Activated T-cell treated with anti-CD3 and anti-CD28 coated beads, Interleukin-2, amount 50 U/mL, for 1 hour (primary cell): ENCODE measurements around the gene RAP2A.
A peak's percentile ranks its signal among the peaks of the same experiment; 100 is the strongest.

Source experiments
- DNase-seq: peaks from one replicate; pipeline ENCODE4 v3.0.0-alpha.2; 2020

RAP2A gene

DNA sequence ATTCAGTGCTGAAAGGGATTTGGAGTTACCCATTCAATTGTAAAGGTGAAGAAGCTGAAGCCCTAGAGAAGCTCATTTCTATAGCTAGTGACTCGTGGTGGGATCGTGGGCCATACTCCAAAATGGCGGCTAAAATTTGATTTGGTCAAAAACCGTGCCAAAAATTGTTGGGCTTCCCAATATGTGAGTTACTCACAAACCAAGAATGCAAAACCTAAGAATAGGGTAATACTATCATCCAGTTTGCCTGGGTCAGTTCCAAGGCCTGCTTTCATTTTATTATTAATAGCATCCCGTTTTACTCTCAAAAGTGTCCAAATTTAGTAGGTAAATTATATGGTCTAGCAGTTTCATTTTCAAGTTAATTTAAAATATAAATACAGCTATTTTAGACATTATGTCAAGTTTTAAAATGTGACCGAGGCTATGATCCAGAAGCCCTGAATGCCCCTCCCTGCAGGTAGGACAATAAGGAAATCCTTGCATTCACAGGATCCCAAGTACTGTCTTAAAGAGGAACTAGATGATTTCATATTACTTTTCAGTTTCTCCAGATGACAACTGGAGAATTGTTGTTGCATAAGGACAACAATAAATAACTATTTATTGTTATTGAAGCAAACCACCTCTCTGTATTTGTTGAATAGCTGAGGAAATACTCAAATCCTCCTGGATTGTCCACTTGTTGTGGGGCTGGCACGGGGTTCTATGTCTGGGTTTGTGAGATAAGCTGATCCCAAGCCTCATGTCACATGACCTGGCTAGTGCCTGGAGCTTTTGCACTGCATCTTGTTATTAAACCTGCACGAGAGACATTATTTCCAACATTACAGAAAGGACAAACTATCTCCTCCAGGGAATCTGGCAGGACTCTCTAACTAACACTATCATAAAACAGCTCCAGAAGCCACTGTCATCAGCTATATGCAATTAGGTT is 11.6 kb upstream of the RAP2A start:
- DNase-seq: no peak

DNA sequence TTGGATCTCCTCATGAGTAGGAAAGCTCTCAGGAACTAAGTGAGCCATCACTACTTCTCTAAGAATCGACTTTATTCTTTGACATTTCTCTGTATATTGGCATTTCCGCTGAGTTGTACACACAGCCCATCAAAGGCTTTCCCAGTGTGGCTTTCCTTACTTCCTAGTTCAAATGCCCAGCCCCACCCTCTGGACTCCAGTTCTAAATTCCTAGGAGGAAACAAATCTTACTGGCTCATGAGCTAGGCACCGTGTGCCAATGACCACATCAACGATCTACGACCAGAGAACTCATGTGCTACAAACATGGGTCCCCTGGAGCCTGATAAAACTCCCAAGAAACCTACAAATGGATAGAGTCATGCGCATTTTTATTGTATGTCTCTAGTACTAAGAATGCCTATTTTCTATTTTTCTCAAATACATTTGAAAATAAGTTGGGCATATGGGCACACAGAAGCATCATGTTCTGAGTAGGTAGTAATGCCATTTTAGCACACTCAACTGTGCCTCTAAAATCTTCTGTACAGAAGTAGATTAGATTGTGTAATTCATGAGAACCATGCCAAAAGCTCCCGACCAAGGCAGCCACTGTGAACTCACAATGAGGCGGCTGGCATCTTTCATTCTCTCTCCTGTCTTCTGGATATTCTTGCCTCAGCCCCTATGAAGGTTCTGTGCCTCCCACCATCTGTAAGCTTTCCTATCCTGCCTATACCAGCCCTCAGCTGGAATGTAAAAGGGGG is 10.5 kb upstream of the RAP2A start:
- no peak for DNase-seq

DNA sequence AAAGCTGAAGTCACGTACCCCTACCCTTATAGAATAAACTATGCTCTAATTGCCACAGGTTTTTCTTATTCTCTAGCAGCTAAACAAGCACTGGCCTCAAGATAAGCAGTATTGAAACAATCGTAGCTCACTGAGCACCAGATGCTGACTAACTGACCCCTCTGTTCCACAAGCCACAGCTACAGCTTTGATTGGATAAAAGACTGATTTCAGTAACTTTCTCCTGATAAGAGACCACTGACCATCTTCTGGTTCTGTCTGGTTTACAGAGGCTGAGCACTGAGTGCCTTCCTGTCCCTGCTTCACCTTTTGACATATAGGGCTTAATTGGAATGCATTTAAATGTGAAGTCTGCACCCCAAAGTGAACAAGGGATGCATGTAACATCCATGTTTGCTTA is 8.4 kb upstream of the RAP2A start:
- no peak for DNase-seq

DNA sequence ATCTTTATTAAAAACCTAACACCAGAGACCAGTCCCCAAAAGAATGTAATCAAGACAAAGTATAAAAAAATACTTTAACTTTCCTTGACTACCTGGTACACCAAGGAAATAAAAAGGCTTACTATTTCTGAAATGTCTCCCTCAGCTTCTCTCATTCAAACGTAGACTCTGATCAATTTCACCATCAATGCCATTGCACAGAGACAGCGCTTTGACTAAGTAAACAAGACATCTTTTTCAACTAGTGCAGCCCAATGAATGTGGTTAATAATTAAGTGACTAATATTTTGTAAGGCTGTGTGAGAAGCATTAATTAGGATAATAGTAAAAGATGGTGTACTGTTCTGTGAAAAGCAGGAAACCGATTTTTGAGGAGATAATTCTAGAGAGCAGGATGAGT is 7.3 kb upstream of the RAP2A start:
- no peak for DNase-seq

DNA sequence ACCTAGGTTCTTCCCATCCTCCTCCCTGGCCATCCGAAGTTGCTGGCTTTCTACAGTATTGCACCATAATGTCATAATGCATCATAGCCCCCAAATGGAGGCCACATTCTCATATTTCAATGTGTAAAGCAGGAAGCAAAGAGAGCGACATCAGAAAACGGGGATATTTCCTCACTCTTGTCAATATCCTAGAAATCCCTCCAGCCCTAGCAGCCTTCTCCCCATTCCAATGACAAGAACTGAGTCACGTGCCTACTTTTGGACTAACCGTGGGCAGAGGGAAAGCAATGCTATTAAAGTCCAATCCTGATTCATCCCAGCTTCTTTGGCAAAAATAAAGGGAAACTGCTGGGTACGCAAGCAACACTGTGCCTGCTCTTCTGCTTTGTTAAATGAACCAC is 4.3 kb upstream of the RAP2A start:
- DNase-seq: no peak

DNA sequence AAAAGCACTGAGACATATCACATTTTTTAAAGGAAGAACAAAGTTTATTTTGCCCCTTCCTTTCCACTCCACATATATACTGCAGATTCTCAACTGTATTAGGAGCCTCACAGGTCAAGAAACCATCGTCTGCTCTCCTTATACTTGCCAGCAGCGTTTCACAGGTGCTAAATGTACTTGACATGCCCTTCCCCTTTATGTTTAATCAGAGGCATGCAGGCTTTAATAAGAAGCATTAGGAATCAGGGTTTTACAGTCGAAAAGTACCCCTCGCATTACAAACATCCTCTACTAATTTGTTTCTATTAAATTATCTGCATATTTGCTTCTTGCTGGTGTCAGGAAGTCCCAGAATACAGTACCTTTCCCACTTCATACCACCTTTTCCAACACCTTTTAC is 3.7 kb upstream of the RAP2A start:
- DNase-seq: no peak

DNA sequence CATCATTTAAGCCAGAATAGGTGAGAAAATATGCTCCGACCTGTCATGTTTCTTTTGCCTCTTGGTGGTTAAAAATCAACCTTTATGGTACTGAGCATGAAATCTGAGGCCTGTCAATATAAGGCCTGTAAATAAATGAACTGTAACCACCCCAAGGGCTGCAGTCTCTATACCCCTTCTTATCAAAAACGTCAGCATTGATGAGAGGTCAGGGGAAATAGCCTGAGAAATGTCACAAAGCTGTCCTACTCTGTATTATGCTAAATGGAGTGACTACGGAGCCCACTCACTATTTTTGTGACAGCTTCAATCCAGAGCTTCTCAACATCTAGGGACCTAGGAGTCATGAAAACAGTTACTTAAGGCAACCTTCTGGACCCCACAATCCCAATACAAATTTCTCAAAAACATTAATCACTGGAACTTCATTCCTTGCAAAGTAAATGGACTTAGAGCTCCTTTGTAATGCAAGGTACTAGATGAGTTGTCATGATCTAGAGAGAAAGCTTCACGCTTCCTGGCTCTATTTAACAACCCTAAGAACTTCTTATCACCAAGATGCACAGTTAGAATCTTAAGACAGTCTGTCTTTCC is 2.7 kb upstream of the RAP2A start:
- no peak for DNase-seq

DNA sequence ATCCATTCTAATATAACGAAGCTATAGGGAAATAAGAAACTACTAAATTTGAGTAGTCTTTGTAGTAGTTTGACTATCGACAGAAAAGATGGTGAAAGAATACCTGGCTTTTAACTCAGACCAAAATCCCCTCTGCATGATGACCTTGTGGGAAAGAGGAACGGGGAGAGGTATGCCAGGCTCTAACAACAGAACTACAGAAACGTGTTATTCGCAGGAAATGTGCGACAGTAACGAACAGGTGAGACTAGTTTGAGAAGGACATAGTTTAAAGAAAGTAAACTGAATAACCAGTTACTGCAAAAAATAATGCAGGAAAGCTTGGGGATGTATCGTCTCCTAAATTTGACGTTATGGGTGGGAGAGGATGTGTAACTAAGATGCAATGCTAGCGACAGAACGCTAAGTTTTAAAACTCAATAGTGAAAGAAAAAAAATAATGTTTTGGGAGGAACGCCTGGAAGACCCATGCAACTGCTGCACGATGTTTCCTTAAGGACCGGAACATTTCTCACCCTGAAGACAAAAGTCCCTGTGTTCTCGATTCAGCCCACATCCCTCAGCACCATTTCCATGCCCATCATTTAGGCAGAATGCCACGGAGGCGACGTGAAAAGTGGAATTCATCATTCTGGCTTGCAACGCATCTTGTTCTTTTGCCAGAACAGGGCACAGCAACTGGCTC is 1.6 kb upstream of the RAP2A start:
- DNase-seq: no peak

DNA sequence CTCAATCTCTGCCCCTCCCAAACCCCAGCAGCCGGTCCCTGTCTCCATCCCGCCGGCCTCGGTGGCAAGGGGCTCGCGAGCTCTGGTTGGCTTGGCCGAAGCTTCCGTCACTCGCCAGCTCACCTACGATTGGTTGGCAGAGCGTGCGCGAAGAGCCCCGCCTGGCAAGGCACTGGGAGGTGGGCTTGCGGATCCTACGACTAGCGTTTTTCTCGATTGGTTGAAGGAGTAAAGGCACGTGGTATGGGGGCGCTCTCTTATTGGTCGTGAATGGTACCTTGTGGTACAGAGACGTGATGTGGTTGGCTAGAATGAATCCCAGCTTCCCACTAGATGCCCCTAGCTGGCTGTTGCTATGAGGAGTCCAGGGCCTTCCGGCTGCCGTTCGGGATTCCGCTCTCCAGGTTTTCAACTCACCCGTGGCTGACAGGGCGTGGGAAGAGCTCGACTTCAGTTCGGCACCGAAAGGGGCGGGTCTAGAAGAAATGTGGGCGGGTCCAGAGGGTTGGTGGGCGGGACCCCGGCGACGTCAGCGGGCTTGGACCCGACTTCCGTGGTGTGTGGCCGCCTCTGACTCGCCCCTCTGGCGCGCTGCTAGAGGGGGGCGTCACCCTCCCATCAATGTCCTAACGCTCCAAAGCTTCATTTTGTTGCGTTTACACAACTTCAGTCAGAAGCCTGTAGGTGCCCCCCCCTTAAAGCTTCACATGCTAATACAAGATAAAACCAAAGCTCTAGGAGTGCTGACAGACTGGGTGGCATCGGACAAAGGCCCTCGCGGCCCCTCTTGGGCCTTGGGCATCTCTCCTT is 847 bp upstream of the RAP2A start:
- DNase-seq: peak; percentile 100

DNA sequence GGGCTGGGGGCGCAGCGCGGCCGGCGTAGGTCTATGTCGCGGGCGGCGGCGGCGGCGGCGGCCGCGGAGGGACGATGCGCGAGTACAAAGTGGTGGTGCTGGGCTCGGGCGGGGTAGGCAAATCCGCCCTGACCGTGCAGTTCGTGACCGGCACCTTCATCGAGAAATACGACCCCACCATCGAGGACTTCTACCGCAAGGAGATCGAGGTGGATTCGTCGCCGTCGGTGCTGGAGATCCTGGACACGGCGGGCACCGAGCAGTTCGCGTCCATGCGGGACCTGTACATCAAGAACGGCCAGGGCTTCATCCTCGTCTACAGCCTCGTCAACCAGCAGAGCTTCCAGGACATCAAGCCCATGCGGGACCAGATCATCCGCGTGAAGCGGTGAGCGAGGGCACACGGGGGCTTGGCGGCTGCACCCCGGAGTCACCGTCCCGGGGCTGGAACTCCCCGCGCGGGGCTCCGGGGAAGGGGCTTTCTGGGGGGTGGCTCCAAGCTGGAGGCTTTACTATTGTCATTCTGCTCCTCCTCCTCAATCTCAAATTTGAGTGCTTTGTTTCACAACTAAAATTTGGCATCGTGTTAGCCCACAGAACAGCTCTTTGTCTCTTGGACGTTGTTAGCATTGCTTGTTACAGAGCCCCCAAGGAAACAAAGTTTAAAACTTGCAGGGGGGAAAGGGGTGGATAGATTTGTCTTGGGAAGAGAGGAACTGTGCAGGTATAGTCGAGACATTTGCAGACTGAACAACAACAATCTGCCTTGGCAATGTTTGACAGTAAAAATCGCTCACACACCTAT is 630 bp downstream of the RAP2A start:
- peak; percentile 59 for DNase-seq

DNA sequence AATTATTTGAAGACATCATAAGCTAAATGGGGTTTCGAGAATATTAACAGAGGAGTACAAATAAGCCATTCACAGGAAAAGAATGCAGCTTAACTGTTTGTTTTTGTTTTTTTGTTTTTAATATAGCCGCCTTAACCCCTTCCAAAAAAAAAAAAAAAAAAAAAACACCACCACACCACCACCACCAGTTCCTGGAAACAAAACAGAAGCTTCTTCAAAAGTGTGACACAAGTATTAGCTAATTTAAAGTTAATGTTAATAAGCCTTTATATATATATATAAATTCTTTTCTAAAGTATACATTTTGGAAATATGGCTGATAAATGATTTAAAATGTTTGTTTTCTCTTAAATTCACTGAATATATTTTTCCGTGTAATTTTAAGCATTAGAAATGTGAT is 1.4 kb downstream of the RAP2A start:
- DNase-seq: no peak

DNA sequence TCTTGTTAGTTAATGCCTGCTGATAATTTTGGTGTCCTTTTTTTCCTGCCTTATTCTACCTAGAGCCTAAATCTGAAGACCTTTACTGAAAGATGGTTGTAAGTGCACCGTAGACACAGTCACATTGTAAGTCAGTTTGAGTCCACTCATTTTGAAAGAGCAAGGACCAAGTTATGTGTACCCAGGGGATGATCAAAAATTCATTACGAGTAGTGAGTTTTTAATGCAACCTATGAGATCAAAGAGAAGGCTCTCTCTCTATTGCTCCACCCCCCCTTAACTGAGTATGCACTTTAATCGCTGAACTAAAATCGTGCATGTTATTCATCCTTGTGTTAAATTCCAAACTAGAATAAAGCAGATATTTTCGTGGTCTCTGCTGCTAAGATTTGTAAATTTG is 1.8 kb downstream of the RAP2A start:
- DNase-seq: no peak

DNA sequence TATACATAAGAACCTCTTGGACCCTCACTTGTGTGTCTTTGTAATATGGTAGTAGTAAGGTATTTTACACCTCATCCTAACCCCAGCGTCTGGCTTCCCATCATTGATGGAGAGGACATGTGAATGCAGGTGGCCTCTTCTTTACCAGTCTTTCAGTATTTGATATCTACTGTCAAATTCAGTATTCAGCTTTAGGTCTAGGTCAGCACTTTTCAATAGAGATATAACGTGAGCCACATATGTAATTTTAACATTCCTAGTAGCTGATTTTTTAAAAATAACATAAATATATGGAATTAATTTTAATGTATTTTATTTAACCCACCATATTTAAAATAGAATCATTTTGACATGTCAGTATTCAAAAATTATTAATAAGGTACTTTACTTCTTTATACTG is 2.9 kb downstream of the RAP2A start:
- no peak for DNase-seq

DNA sequence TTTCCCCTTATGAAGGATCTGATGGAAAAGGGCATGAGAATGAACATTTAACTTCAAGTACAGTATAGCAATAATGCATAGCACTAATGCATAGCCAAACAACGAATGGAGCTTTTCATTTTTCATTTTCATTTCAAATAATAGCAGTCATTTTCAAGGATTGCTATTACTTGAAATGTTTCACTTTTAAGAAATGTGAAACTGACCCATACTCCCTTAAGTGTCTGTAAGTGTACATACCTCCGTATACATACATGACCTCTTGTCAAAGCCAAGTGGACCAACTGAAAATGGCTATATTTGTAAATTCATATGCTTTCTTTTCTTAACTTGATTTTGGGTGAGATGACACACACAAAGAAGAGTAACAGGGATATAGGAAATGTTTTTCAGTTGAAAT is 3.8 kb downstream of the RAP2A start:
- no peak for DNase-seq

DNA sequence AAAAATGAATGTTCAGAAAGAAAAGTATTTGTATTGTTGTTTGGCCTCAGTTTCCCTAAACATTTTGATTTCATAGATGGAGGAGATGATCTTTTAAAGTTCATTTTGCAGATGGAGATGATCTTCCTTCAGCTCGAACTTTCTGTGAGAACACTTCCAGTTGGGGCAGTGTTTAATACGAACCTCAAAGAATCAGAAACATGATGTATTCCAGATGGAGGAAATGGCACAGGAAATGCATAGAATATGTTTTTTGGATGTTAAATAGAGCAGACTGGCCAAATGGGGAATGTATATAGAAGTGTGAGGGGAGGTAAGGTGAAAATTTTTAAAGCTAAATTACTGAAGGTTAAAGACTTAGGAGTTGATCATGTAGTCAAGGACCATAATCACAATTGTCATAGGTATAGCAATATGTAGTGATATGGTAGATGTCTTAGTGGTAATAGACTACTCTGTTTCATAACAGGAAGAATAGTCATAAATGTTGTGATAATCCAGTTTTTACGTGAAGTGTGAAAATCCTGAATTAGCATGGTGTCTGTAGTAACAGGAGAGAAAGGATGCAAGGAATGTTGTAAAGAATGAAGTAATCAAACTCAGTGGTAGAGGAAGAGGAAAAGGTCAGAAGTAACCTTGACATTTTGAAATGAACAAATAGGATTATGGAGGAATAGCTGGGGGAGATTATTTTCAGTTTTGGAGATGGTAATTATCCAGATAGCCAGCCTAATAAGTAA is 5.1 kb downstream of the RAP2A start:
- DNase-seq: no peak

DNA sequence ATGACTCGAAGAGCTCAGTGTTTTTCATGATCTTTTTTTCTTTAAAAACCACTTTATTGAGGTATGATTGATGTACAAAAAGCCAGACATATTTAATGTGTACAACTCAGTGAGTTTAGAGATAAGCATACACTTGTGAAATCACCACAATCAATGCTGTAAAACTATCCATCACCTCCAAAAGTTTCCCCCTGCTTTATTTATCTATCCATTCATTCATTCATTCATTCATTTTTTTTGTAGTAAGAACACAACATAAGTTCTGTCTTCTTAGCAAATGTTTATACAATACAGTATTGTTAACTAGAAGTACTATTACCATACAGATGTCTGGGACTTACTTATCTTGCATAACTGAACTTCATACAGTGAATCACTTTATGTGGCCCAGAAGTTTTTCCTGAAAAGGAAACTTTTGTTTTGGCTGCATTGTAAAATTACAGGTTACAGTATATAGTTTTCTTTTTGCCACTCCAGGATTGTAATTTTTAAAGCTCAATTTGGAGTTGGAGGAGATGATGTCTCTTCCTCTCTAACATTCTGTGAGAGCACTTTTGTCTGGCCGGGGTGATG is 6.7 kb downstream of the RAP2A start:
- no peak for DNase-seq

DNA sequence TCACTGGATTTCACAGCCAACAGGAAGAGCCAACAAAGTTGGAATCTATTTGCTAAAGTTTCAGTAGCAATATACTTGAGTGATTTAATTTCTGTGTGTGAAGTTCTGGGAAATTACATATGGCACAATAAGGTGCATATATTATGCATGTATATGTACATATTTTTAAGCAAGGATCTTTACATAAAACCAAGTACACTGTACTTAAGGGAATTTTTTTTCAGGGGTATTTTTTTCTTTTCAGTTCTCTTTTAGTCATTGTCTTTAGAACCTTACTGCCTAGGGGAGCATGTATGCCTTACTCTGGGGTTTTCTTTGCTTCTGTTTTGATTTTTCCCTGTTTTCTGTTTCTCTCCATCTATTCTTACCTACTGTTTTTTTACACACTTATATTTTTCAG is 7.4 kb downstream of the RAP2A start:
- no peak for DNase-seq

DNA sequence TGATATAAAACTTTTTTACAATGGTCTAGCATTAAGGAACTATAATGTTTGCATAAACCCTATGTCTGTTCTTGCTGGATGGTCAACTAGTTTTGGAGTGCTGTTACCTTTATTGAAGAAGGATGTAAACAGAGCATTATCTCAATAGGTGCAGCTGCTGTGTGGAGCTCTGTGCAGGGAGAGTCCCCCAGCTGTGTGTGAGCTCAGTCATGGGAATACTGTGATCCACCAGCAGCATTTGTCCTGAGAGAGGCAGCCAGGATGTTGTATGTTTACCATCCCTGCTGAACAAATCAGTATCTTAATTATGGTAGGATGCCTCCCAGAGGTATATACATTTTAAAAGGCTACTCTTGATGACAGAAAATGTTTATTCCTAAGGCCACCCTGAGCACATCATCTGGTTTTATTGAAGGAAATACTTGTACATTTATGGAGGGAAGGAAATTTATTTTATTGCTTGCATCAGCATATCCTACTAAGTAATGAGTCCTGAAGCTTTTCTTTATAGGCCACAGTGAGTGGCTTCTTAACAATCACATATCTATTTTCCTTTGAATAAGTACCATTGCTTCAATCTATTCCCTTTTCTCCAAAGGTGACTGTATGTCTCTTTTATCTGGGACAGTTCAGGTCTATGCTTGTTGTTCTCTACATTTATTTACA is 11.7 kb downstream of the RAP2A start:
- DNase-seq: no peak

DNA sequence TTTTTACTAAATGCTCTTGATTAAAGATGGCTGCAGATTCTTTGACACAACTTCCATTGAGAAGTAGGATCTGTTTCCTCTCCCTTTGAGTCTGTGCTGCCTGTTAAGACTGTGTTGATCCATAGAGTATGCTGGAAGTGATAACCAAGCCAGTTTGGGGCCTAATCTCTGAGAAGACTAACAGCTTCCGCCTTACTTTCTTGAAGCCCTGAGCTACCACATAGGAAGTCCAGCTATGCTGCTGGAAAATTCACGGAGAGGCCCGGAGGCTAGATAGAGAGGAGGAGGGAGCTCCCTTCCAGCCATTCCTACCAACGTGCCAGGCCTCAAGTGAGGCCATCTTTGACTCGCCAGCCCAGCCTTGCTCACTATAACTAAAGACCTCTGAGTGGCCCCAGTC is 12.5 kb downstream of the RAP2A start:
- DNase-seq: no peak
